OCI-LY7 (cell line): ENCODE results near the gene CARNS1. TPM values are rescaled to one million over a fixed set of nuclear protein-coding genes. Genes with fewer than 3 reads are reported as not detected.

ENCODE experiments used
- BruUV-seq: library from RNA; stranded (reverse); fragments of 400-500 nt; replicated peaks from 2 replicates; lab custom pipeline; 2021; lab: Mats Ljungman, UMichigan
- CTCF ChIA-PET: fragments of 300-600 bp; sonication (Branson Sonifier 250); formaldehyde crosslinking; loops from one replicate; lab custom pipeline; 2022; ENCODE audit warnings: antibody characterized with exemption; ENCODE audit not compliant: unreplicated experiment; lab: Charles Lee
- POLR2A ChIA-PET: fragments of 300-600 bp; sonication (Branson Sonifier 250); formaldehyde crosslinking; loops from one replicate; lab custom pipeline; 2022; ENCODE audit warnings: antibody characterized with exemption; lab: Charles Lee
- DNase-seq: peaks from one replicate; pipeline ENCODE4 v3.0.0-alpha.2; 2015; ENCODE audit warnings: low spot score
- H2AFZ ChIP-seq: fragments of 200-600 bp; sonication (generic), shearing (Covaris generic); 2 replicates; pipeline ENCODE4 v1.6.1; 2014; ENCODE audit warnings: mild to moderate bottlenecking, antibody characterized with exemption, low read length, moderate library complexity
- H3K27ac ChIP-seq: fragments of 200-600 bp; sonication (generic); 2 replicates; pipeline ENCODE4 v1.5.1; 2014; ENCODE audit warnings: mixed run types, low read depth, mild to moderate bottlenecking, moderate library complexity, low read length, inconsistent platforms; ENCODE audit not compliant: poor library complexity, severe bottlenecking
- H3K36me3 ChIP-seq: fragments of 200-600 bp; sonication (generic); 2 replicates; pipeline ENCODE4 v1.6.1; 2014; ENCODE audit warnings: mild to moderate bottlenecking, antibody characterized with exemption, low read length, moderate library complexity, mixed read lengths; ENCODE audit not compliant: insufficient read depth
- H3K4me1 ChIP-seq: fragments of 200-600 bp; sonication (generic); 2 replicates; pipeline ENCODE4 v1.5.1; 2014; ENCODE audit warnings: mild to moderate bottlenecking, low read length; ENCODE audit not compliant: insufficient read depth, poor library complexity, severe bottlenecking
- H3K4me2 ChIP-seq: fragments of 200-600 bp; sonication (generic); 2 replicates; pipeline ENCODE4 v1.6.1; 2014; ENCODE audit warnings: mild to moderate bottlenecking, low read length
- H3K4me3 ChIP-seq: fragments of 200-600 bp; sonication (generic); 2 replicates; pipeline ENCODE4 v1.5.1; 2014; ENCODE audit warnings: mild to moderate bottlenecking, low read depth, low read length; ENCODE audit not compliant: poor library complexity, severe bottlenecking
- H3K79me2 ChIP-seq: fragments of 200-600 bp; sonication (generic); 2 replicates; pipeline ENCODE4 v1.6.1; 2016; ENCODE audit warnings: low read depth, mild to moderate bottlenecking, low read length, moderate library complexity, mixed read lengths; ENCODE audit not compliant: insufficient read depth
- H3K9me2 ChIP-seq: fragments of 200-600 bp; sonication (generic); 2 replicates; pipeline ENCODE4 v1.6.1; 2016; ENCODE audit warnings: mild to moderate bottlenecking, low read length, mixed read lengths; ENCODE audit not compliant: insufficient read depth
- H3K9me3 ChIP-seq: fragments of 200-600 bp; sonication (generic); 2 replicates; pipeline ENCODE4 v1.6.1; 2014; ENCODE audit warnings: mild to moderate bottlenecking, mixed run types, low read length, mixed read lengths
- H4K20me1 ChIP-seq: fragments of 200-600 bp; sonication (generic); 2 replicates; pipeline ENCODE4 v1.6.1; 2014; ENCODE audit warnings: mild to moderate bottlenecking, antibody characterized with exemption, low read length, moderate library complexity, mixed read lengths; ENCODE audit not compliant: insufficient read depth
- CTCF ChIP-seq: fragments of 200-600 bp; sonication (generic); conservative IDR thresholded peaks from 2 replicates; pipeline ENCODE4 v1.5.1; 2014; ENCODE audit warnings: mild to moderate bottlenecking, antibody characterized with exemption, low read length, moderate library complexity, mixed read lengths
- EZH2phosphoT487 ChIP-seq: fragments of 200-600 bp; sonication (generic); IDR thresholded peaks from 2 replicates; pipeline ENCODE4 v1.6.1; 2018; ENCODE audit warnings: low read depth, borderline replicate concordance, mild to moderate bottlenecking, mixed run types, antibody characterized with exemption, low read length, moderate library complexity, mixed read lengths
- intact Hi-C: fragments of 100-400 bp; cut with micrococcal nuclease; formaldehyde crosslinking; loops from one replicate; pipeline ENCODE4 v1.10.0; 2022; ENCODE audit not compliant: unreplicated experiment
- total RNA-seq, 2 experiments: library from RNA; depleted of rRNA in 1 of 2; stranded (reverse); fragments of >200 nt in 1 of 2; shearing (Covaris generic) in 1 of 2; gene quantifications; 2 replicates each; pipeline ENCODE4 v1.2.3, GENCODE V29; 2014 to 2022

CARNS1 gene
- total RNA-seq, 2 experiments from 2014 or later = 0.06 to 0.21 TPM

- TF ChIP-seq EZH2phosphoT487 (no peak), CTCF (no peak)
- H3K79me2 ChIP-seq = no peaks in the 10 kb centered on the region
- H3K36me3 ChIP-seq = no peaks in the 10 kb centered on the region
- no peak overlapping the region for H3K27ac ChIP-seq
- peak overlapping the region; percentile 79 for H3K4me2 ChIP-seq
- ChIA-PET POLR2A (interaction anchor here (0.6 to 2.1 kb wide), 4 partner anchors 13 to 27 kb away, joined by 4 to 15 read pairs (median 6); partner anchors contain the start of genes PPP1CA, PTPRCAP and TBC1D10C), CTCF (interaction anchor here (0.6 kb wide), 2 partner anchors 13 to 210 kb away, joined by 3 read pairs; no protein-coding TSS in a partner anchor)
- H4K20me1 ChIP-seq = no peaks in the 10 kb centered on the region
- no peak overlapping the region for H2AFZ ChIP-seq
- H3K4me3 ChIP-seq = peak overlapping the region; percentile 68
- H3K9me2 ChIP-seq = no peaks in the 10 kb centered on the region
- no TSS peak for BruUV-seq
- intact Hi-C loops = loop anchor here (5.0 kb wide), 1 partner anchor 87 kb away; the partner anchor contains the start of genes CDK2AP2 and PITPNM1
- no peak for DNase-seq
- H3K9me3 ChIP-seq = no peaks in the 10 kb centered on the region
- H3K4me1 ChIP-seq = peaks cover 50% of the 10 kb centered on the region
These were observed 4.7 kb downstream of the CARNS1 start for GRCh38 chr11:67420147-67420645.

- H3K4me2 ChIP-seq = peak overlapping the region; percentile 79
- no peaks in the 10 kb centered on the region for H3K9me2 ChIP-seq
- H3K4me3 ChIP-seq = peak overlapping the region; percentile 68
- ChIA-PET POLR2A (interaction anchor here (0.6 to 2.1 kb wide), 4 partner anchors 14 to 20 kb away, joined by 3 to 15 read pairs (median 6); partner anchors contain the start of genes PPP1CA, PTPRCAP and TBC1D10C), CTCF (interaction anchor here (0.6 to 1.0 kb wide), 2 partner anchors 9 to 14 kb away, joined by 3 to 4 read pairs; no protein-coding TSS in a partner anchor)
- TF ChIP-seq EZH2phosphoT487 (no peak), CTCF (no peak)
- H2AFZ ChIP-seq = peak overlapping the region; percentile 50; the same call in 1 of the 2 replicates
- no peaks in the 10 kb centered on the region for H3K36me3 ChIP-seq
- BruUV-seq = no TSS peak
- no peaks in the 10 kb centered on the region for H3K9me3 ChIP-seq
- peak overlapping the region; percentile 19 for H3K27ac ChIP-seq
- peaks cover 50% of the 10 kb centered on the region for H3K4me1 ChIP-seq
- DNase-seq = peak; percentile 95
- no peaks in the 10 kb centered on the region for H3K79me2 ChIP-seq
- intact Hi-C loops = loop anchor here (1.0 to 5.0 kb wide), 2 partner anchors 18 to 86 kb away; partner anchors contain the start of genes CDK2AP2 and PITPNM1
- no peaks in the 10 kb centered on the region for H4K20me1 ChIP-seq
These were observed 5.4 kb downstream of the CARNS1 start for GRCh38 chr11:67420646-67421429.
